Activated T-cell treated with anti-CD3 and anti-CD28 coated beads for 4 hours (primary cell): ENCODE measurements around the gene IFNGR2.
A peak's percentile ranks its signal among the peaks of the same experiment; 100 is the strongest.
"Not testable (repeated sequence)": the region's sequence is repeated elsewhere in the genome, so short reads cannot be mapped to it uniquely, and the experiment has no call there.

Experiments used
- DNase-seq: peaks from one replicate; pipeline ENCODE4 v3.0.0-alpha.2; 2020

Gene IFNGR2

GRCh38 chr21:33403786-33404585 lies 773 bp downstream of the IFNGR2 start:
- DNase-seq, result peak; percentile 20

- no peak for DNase-seq
These were observed 3.3 kb downstream of the IFNGR2 start for GRCh38 chr21:33406493-33406892.

GRCh38 chr21:33411949-33412430 lies 8.8 kb downstream of the IFNGR2 start:
- no peak for DNase-seq

- not testable (repeated sequence) for DNase-seq
These were observed 9.2 kb downstream of the IFNGR2 start for GRCh38 chr21:33412439-33412831.

GRCh38 chr21:33412832-33413519 lies 9.8 kb downstream of the IFNGR2 start:
- no peak for DNase-seq

GRCh38 chr21:33414068-33414467 lies 10.9 kb downstream of the IFNGR2 start:
- DNase-seq, result no peak

GRCh38 chr21:33414926-33415325 lies 11.7 kb downstream of the IFNGR2 start:
- no peak for DNase-seq

GRCh38 chr21:33418691-33419090 lies 15.5 kb downstream of the IFNGR2 start:
- no peak for DNase-seq

GRCh38 chr21:33419538-33420123 lies 16.4 kb downstream of the IFNGR2 start:
- DNase-seq, result no peak

- DNase-seq, result no peak
These were observed 18.6 kb downstream of the IFNGR2 start for GRCh38 chr21:33421713-33422393.

GRCh38 chr21:33424214-33424613 lies 21.0 kb downstream of the IFNGR2 start:
- DNase-seq, result no peak

GRCh38 chr21:33425825-33426224 lies 22.6 kb downstream of the IFNGR2 start:
- DNase-seq, result no peak

GRCh38 chr21:33427051-33427450 lies 23.8 kb downstream of the IFNGR2 start:
- no peak for DNase-seq

GRCh38 chr21:33428669-33429068 lies 25.5 kb downstream of the IFNGR2 start:
- DNase-seq, result no peak

- DNase-seq, result no peak
These were observed 27.6 kb downstream of the IFNGR2 start for GRCh38 chr21:33430858-33431257.

GRCh38 chr21:33432496-33432895 lies 29.3 kb downstream of the IFNGR2 start:
- DNase-seq, result no peak

- DNase-seq, result no peak
These were observed 29.8 kb downstream of the IFNGR2 start for GRCh38 chr21:33433001-33433400.

- no peak for DNase-seq
These were observed 30.4 kb downstream of the IFNGR2 start for GRCh38 chr21:33433425-33434114.

GRCh38 chr21:33434770-33435360 lies 31.7 kb downstream of the IFNGR2 start:
- DNase-seq, result no peak

GRCh38 chr21:33437140-33437539 lies 33.9 kb downstream of the IFNGR2 start:
- no peak for DNase-seq

- DNase-seq, result no peak
These were observed 38.6 kb downstream of the IFNGR2 start for GRCh38 chr21:33441489-33442477.
